GM04504 (cell line): Measurements from ENCODE around the gene FDXR.

Source experiments
- DNase-seq: peaks from one replicate; pipeline ENCODE4 v3.0.0-alpha.2; 2012; ENCODE audit warnings: low read depth

The FDXR gene

DNA sequence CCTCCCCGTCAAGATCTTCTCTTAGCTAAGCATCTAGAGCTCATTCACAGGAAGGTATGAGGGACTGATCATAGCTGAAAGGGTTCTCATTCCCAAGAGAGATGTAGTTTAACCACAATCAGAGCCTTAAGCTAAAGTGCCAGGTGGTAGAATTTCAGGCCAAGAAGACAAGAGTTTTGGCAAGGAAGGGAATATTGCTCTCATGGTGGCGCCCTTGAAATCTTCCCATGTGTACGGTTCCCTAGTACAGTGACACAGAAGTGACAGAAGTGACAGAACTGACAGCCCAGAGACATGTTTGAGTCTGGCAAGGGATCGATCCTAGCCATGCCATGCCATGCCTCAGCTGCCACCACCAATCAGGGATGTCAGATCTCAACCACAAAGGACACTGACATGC, 15.6 kb downstream of the FDXR start:
- DNase-seq: no peak

DNA sequence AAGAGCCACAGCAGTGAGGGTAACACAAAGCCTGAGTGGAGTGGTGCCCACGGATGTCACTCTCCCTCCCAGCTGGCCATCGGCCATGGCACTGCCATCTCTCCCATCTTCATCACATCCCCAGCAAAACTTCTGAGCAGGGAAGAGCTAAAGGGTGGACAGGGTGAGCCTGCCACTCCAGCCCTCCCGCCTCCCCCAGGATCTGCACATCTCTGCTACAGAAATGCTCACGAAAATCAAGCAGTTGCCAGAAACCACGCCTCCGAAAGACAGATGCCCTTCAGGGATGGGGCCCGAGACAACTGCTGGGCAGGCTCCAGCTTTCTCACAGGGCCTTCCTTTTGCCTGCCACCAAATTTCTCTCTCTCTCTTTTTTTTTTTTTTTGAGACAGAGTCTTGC, 16.7 kb downstream of the FDXR start:
- no peak for DNase-seq

DNA sequence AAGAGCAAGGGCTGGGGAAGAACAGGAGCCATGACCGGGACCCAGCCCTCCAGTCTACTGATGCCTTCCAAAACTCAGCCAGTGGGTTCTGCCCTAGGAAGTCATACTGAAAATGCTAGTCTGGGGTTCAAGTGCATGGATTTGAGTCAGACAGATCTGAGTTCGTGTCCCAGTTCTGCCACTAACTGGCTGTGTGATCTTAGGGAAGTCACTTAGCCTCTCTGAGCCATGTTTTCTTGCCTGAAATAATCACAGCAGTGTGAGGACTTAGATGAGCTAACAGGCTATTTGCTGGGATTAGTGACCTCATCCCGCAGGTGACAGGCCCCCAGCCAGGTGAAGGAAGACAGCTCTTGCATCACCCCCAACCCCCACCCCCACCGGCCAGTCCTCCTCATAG, 17.5 kb downstream of the FDXR start:
- DNase-seq: no peak

DNA sequence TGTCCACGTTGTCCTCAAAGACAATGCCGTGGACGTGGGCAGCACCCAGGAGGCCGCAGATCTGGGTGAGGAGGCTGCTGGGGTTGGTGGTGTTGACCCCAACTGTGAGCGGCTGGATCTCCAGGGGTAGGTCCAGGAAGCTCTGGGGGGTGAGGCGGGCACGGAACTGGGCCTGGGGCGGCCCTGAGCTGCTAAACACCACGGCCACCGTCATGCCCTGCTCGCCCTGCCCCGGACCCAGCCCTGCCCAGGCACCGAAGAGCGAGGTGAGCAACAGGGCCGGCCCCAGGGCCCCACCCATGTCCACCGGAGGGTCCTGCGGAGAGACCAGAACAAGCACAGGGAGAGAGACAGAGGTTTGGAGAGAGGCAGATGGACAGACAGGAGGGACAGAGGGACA, 18.0 kb downstream of the FDXR start:
- DNase-seq: no peak

DNA sequence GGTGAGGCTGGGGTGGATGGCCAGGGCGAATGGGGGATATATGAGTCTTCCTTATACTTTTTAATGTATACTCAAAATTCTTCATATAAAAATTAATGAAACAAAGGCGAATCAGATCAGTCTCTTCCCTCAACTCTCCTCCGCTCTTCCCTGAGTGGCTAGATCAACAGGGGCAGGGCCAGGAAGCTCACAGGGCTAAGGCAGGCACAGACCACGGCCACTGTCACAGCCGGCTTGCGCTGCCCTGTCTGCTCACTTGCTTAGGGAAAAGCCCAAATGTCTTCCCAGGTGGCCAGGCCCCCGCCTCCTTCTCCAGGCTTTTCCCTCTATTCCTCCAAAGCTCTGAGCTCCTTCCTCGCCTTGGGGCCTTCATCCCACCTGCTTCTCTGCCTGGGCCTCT, 19.1 kb downstream of the FDXR start:
- no peak for DNase-seq

DNA sequence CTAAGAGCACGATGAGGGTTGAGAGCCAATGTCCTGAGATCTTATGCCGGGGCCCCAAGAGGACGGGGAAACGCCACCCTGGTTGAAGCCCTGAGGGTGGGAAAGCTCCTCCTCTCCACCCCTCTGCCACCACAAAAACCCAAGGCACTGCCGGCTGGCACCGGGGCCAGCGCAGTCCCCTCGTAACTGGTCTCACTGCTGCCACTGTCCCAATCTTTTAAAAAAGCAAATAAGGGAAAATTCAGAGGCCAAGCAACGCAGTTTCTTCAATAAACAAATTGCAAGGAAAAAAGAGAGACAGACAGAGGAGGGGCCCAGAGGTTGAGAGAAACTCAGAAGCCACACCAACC, 19.8 kb downstream of the FDXR start:
- no peak for DNase-seq

DNA sequence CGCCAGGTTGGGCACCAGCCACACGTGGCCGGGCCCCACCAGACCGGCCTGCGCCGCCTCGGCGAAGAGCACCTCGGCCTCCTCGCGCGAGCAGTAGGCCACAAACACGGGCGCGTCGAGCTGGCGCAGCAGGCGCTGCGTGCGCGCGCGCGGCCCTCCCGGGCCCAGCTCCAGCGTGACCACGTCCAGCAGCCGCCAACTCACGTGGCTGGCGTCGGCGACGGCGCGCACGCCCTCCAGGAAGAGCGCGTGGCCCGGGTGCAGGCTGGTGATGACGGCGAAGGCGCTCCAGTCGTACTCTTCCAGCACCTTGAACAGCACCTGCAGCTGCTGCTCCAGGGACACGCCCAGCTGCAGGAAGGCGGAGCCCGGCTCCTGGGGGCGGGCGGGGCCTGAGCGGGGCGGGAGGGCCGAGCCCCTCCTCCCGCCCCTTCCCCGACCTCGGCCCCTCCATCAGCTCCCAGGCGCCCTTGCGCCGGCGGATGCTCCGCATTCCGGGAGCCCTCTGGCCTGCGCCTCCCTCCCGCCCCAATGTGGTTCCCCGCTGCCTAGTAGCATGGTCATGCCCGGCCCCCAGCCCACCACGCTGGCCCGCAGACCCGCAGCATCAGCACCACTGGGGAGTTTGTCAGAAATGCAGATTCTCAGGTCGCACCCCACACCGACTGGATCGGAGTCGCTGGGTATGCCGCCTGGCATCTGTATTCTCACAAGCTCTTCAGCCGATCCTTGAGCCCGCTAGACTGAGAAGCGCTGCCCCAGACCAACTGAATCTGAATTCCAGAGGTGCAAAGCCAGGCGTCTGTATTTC, 20.4 kb downstream of the FDXR start:
- no peak for DNase-seq

DNA sequence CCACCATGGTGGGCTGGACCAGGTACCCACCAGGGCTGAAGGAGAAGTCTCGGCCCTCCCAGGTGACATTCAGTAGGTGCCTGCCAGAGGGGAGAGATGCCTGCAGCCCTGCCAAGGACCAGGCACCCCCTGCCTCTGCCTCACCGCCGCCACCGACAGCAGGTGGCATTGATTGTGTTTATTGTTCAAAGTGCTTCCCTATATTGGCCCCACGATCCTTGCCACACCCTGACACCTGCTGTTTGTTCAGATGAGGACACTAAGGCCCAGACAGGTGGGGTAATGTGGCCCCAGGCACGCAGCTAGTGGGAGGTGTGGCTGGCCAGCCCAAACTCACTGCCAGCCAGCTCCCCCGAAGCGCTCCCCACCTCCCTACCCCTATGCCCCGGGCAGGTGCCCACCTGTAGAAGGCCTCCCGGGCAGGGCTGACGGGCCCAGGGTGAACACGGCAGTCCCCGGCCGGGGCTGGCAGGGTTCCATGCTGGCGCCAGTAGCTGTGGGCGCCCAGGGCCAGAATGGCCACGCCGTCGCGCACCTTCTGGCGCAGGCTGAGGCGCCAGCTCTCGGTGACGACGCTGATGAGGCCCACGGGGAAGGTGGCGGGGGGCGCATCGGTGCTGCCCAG, 21.1 kb downstream of the FDXR start:
- no peak for DNase-seq

DNA sequence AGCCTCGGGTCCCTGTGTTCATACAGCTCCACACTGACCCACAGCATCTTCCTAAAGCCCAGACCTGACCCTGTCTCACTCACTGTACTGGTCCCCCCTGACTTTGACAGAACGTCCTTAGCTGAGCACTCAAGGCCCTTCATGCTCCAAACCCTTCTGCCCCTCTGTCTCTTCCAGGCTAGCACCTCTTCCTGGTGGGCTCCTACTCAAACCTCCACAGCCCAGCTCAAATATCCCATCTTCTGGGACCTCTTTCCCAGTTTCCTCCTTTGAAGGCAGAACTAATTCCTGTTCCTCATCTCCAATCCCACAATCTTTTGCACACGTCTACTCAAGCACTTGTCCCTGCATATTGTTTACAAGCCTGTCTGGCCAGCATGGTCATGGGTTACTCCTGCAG, 21.9 kb downstream of the FDXR start:
- DNase-seq: no peak

DNA sequence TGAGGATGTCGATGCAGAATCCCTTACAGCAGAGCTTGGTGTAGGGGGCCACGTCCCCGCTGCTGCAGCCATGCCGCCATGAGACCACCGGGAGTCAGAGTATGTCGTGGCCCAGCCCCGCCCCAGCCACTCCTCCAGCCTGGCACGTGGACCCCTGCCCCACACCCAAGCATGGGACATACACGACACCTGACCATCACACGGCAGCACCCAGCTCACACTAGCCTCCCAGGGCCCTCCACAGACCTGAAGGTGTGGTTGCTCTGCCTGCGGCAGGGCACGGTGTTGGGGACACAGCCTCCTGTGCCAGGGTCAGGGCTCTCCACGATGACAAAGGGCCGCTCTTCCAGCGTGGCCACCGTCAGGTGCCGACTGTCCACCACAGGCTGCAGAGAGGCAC, 22.5 kb downstream of the FDXR start:
- DNase-seq: no peak

DNA sequence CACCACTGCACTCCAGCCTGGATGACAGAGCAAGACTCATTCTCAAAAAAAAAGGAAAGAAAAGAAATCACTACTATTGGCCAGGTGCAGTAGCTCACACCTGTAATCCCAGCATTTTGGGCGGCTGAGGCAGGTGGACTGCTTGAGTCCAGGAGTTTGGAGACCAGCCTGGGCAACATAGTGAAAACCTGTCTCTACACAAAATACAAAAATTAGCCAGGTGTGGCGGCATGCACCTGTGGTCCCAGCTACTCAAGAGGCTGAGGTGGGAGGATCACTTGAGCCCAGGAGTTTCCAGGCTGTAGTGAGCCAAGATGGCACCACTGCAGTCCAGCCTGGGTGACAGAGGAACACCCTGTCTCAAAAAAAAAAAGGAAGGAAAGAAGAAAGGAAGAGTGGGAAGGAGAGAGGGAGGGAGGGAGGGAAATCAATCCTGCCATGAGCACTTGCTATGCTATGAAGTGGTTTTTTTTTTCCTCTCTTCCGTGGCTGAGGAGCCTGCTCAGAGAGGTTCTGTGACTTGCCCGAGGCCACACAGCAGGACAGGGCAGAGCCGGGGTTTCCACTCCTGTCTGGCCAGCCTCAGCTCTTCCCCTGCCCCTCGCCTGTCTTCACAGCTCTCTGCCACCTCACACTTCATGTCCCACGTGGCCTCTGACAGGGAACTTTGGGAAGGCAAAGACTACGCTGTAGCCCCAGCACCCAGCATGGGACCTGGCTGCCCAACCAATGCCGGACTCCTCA, 24.0 kb downstream of the FDXR start:
- no peak for DNase-seq

DNA sequence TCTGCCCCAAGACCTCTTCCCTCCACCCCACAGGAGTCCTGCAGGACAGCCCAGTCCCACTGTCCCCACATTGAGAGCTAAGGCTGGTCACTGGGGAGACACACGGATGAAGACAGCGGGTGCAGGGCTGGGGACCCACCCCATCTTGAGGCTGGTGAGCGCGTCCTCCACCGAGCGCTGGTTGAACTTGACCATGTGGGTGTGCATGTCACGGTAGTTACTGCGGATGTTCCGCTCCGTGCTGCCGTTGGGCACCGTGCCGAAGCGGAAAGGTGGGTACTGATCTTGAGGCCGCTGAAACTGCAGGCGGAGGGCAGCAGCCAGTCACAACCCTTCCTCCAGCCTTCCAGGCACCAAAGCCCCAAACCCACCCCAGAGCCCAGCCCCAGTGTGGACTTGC, 26.2 kb downstream of the FDXR start:
- DNase-seq: no peak

DNA sequence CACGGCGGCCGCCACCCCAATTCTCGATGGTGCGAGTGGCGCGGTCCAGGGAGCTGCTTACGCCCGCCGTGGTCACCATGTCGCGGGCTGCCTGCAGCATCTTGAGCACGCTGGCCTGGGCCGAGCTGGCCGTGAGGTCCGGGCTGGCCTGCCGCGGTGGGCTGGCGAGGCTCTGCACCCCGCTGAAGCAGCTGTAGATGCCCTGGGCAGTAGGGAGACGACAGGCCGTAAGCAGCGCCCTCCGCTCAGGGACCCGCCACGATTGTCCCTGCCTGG, 29.5 kb downstream of the FDXR start:
- no peak for DNase-seq

DNA sequence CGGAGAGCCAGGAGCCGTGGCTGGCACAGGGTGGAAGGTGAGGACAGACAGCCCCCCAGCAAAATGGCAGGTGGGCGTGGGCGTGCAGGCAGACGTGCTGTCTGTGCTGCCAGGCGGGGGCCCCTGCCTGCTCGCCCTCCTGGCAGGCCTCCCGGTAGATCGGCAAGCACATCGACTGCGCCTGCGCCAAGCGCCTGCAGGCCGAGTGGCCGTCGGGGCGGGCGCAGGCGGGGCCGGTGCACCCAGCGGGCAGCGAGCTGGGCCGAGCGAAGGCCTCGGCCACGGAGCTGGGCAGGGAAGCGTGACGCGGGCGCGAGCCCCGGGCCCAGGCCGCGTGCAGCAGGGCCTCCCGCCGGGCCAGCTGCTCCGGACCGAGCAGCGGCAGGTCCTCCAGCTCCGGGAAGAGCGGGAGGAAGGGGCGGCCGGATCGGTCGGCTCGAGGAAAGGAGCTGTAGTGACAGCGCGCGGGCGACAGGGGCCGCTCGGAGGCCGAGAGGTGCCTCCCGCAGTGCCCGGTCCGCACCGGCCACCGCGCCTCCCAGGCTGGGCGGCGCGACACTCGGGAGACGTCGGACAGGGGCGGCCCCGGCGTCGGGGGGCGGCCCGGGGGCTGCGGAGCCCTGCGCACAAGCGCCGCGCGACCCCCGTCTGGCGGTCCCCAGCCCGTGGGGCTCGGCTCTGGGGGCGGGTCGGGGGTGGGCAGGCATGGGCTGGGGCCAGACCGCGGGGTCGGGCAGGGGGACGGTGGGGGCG, 30.0 kb downstream of the FDXR start:
- DNase-seq: peak; percentile 27

DNA sequence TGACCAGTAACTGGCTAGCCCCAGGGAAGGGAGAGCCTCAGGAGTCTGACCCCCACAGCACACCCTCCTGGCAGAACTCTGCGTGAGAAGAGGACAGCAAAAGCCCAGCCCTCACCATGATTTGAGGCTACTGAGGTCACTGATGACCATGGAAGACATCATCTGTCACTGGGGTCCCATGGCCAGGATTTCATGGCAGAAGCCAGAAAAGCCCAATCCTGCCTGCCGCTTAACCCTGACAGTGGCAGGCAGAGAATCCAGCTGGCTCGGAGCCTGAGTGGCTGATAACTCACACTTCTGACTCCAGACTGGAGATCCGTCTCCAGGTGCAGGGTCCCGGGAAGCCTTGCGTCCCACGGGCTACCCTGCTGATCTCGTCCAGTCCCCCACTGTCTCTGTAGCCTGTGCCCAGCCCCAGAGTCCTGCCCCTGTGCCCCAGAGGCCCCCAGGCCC, 30.6 kb downstream of the FDXR start:
- DNase-seq: no peak

DNA sequence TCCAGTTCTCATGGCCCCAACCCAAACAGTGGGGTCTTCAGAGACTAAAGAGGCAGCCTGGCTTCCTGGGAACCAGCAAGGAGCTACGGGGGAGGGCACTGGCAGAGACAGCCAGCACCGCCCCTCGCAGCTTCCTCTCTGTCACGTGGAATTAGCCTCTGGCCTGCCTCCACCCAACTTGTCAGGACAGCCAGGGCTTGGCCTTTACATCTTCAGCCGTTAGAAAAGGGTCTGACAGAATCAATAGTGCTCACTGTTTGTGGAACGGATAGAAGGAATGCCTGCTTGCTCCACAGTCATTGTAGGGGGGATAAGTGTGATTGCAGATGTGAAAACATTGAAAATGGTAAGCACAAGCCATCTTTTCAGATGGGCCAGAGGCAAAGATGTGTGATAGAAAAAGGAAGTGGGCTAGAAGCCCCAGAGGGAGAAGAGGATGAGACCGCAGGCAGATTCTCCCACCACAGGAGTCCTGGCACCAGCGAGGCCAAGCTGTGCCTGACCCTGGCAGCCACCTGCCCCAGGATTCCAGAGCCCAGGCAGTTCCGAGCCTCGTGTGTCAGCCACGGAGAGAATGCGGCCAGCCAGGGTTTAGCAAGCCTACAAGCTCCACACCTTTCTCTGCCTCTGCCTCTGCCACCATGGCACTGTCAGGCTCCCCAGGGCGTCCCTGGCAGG, 31.7 kb downstream of the FDXR start:
- DNase-seq: no peak

DNA sequence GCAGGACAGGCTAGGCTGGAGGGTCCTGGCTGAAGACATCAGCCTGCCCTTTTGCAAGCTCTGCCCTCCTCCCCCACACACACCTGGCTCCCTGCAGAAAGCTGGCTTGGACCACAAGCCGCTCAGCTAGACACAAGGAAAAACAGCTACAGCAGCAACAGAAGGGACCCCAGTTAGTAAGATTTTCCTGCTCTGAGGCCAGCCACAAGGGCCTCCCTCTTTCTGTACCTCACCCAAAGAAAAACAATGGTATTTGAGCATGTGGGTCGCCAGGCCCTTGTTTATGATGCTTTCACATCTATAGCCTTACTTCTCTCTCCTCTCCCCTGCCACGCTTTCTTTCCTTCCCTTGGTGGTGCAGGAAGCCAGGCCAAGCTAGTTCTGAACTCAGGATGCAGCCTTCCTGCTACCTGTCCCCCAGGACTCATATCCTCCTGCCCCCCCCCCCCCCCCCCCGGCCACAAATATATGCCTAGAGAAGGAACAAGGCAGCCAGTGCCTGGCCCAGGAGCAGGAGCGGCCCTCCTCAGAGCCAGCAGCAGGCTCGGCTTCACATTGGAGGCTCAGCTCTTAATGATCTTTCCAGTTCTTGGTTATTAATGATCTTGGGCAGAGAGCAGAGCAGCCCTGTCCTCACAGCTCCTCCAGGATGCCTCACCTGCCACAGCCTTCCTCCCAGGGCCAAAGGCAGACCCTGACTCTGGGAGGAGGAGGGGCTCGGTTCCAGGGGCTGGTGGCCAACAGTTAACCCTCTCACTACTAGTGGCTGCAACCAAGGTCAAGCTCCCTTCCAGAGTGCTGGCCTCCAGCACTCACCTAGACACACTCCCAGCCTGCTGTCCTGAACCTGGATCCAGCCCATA, 32.6 kb downstream of the FDXR start:
- no peak for DNase-seq

DNA sequence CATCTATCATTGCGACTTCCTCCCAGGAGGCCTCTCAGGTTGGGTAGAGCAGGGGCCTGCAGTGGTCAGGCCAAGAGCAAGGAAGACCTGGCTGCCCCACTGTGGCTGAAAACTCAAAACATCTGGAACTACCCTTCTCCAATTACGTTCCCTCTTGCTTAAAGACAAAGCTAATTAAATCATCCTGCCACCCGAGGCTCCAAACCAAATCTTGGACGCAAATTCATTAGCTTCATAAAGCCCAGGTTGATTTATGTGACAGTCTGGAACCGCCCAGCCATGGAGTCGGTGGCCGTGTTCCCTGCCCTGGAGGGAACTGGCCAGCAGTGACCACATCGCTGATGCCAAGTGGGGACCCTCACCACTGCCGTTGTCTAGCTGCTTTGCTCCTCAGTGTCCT, 34.5 kb downstream of the FDXR start:
- no peak for DNase-seq

DNA sequence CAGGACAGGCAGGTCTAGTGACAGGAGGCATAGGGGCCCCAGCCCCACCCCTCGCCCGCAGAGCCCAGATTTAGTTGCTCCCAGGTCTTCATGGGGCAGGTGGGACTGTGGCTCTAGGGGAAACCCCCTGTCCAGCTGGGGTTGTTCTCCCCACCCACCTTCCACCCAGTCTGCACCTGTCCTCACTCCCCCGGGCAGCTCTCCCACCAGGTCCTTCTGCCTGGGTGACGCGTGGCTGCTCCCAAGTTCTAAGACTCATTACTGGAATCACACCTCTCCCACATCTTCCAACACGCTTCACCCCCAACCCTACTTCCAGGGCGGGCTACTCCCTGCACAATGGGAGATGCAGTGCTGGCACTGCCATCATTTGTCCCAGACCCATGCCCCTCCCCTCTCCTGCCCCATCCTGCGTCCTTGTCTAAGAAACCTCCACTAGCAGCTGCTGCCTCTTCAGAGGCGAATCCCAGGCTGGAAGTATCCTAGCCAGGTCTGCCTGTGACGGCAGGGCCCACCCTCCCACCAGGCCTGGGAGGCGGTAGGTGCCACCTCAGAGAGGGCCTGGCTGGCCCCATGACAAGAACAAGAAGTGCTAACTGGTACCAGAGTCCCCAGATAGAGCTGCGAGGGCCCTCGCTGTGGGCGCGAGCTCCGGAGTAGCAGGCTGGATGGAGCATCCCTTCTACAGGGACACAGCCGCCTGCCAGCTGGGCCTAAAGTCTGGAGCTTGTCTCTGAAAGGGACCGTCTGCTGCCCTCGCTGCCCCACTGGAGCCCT, 35.9 kb downstream of the FDXR start:
- DNase-seq: no peak

DNA sequence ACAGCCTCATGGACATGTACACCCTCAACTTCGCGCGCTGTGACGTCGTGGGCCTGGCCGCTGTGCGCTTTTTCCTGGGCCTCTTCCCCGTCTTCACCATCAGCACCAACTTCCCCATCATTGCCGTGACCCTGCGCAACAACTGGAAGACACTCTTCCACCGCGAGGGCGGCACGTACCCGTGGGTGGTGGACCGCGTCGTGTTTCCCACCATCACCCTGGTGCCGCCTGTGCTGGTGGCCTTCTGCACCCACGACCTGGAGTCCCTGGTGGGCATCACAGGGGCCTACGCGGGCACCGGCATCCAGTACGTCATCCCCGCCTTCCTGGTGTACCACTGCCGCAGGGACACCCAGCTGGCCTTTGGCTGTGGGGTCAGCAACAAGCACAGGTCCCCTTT, 36.6 kb downstream of the FDXR start:
- no peak for DNase-seq
